H1 (cell line): ENCODE results near the gene RTKN. TPM values are rescaled to one million over a fixed set of nuclear protein-coding genes. Genes with fewer than 3 reads are reported as not detected.

ENCODE experiments used
- ASH2L ChIP-seq: fragments of 200-600, 300-600 bp; sonication (generic); IDR thresholded peaks from one replicate; pipeline ENCODE4 v1.7.1; 2017; ENCODE audit warnings: low read length
- CBX5 ChIP-seq: fragments of 300-800, 300-1000 bp; sonication (generic); IDR thresholded peaks from 2 replicates; pipeline ENCODE4 v1.7.1; 2016; ENCODE audit warnings: antibody characterized with exemption, low read length, low read depth
- TAF7 ChIP-seq: optimal IDR thresholded peaks from 2 replicates; pipeline ENCODE3; 2011; ENCODE audit warnings: low read depth, mild to moderate bottlenecking, inconsistent platforms, low read length, moderate library complexity, borderline replicate concordance
- TEAD4 ChIP-seq: IDR thresholded peaks from 2 replicates; pipeline ENCODE4 v1.6.1; 2012; ENCODE audit warnings: low read depth, low read length, inconsistent platforms, mixed read lengths
- polyA plus RNA-seq, 7 experiments: library from polyadenylated mRNA; depleted of rRNA in 3 of 7; stranded (reverse) in 5 of 7; unstranded in 2 of 7; fragments of >200 nt in 5 of 7; fragments of 200-250 nt in 2 of 7; gene quantifications; 1 replicate in 5 of 7; 2 replicates in 1 of 7; 4 replicates in 1 of 7; pipeline versions ENCODE4 v1.2.1 to v1.2.3, GENCODE V29; 2011 to 2013; ENCODE audit warnings: missing spikeins in 2 of 7, mixed read lengths in 2 of 7
- total RNA-seq: library from RNA; stranded (reverse); fragmentation: NEBNext Ultra II Directional; extraction: Animal tissue kit (Norgen Biotek cat#: 25700); gene quantifications from 2 replicates; pipeline ENCODE4 v1.2.1, GENCODE V29; 2021

RTKN gene
- total and polyA plus RNA-seq, 2 of the 8 experiments (the other 6 are each of a cell fraction or from before 2014, with no cell fraction given): 40.2 to 54.1 TPM

DNA sequence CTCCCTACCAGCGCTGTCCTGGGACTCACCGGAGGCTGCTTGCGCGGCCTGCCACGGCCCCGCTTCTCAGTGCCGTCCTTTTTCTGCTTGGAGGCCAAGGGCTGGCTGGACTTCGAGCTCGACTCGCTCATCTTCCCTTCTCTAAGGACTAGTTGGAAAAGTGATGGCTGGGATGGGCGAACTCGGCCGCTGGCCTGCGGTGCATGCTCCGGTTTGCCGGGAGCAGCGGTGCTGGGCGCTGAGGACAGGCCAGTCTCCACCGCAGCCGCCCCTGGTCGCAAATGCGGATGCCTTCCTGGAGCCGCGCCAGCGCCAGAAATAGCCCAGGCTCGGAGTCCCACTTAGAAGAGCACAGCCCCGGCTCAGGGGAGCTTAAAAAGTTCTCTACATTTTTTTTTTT, 23.4 kb downstream of the RTKN start (continued):
- TF ChIP-seq ASH2L (no peak), TAF7 (no peak), CBX5 (no peak), TEAD4 (no peak)
